CD4-positive, alpha-beta T cell treated with Interferon gamma for 1 hour (primary cell): Measurements from ENCODE around the gene NOBOX.
"Not testable (repeated sequence)": the region's sequence is repeated elsewhere in the genome, so short reads cannot be mapped to it uniquely, and the experiment has no call there.

ENCODE experiments used
- DNase-seq: peaks from one replicate; pipeline ENCODE4 v3.0.0-alpha.2; 2020

Gene NOBOX

DNA sequence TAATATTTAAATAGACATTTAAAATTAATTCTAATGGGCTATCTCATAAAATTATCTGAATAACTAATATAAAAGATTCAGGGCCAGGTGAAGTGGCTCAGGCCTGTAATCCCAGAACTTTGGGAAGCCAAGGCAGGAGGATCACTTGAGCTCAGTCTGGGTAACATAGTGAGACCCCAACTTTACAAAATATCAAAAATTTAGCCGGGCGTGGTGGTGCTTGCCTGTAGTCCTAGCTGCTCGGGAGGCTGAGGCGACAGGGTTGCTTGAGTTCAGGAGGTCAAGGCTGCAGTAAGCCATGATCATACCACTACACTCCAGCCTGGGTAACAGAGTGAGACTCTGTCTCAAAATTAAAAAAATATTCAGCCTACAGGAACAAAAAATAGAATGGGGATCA, 12.5 kb downstream of the NOBOX start:
- DNase-seq, result no peak

DNA sequence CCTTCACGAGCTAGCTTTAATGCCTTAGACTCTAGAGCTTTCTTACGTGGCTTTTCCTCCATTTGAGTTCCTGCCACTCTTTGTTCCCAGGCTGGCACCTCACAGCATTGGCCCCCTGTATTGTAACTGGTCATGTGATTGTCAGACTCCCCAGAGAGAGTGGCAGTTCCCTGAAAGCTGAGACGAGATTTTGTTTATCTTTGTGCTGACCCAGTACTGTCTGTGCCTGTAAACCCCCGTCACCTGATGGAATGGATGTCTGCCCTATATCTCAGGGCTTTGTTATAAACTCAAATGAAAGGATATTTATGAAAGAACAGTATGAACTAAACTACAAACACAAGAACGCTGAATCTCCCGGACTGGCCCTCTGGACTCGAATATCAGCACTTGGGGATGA, 13.0 kb downstream of the NOBOX start:
- DNase-seq, result no peak

DNA sequence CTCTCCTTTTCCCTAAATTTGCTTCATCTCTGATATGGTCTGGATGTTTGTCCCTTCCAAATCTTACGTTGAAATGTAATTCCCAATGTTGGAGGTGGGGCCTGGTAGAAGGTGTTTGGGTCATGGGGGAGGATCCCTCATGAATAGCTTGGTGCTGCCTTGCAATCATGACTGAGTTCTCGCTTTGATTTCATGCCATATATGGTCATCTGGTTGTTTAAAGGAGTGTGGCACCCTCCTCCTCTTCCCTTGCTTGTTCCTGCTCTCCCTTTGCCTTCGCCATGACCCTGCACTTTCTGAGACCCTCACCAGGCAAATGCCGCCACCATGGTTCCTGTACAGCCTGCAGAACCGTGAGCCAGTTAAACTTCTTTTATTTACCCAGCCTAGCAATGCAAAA, 14.5 kb downstream of the NOBOX start:
- no peak for DNase-seq

DNA sequence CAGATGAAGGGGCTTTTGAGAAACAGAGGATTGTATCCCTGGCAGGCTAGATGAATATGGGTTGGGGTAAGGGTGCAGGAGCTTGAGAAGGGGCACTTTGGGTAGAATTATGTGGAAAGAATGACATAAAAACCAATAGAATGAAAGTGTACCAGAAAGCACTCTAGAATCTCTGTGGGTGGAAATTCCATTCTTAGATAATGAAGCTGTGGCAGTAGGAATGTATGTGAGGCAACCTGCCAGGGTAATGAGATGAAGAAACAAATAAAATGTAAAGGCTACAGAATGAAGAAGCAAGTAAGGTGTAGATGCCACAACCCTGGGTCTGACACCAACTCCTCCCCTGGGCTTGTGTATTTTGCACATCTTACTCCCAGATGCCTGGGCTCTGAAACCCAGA, 16.8 kb downstream of the NOBOX start:
- no peak for DNase-seq

DNA sequence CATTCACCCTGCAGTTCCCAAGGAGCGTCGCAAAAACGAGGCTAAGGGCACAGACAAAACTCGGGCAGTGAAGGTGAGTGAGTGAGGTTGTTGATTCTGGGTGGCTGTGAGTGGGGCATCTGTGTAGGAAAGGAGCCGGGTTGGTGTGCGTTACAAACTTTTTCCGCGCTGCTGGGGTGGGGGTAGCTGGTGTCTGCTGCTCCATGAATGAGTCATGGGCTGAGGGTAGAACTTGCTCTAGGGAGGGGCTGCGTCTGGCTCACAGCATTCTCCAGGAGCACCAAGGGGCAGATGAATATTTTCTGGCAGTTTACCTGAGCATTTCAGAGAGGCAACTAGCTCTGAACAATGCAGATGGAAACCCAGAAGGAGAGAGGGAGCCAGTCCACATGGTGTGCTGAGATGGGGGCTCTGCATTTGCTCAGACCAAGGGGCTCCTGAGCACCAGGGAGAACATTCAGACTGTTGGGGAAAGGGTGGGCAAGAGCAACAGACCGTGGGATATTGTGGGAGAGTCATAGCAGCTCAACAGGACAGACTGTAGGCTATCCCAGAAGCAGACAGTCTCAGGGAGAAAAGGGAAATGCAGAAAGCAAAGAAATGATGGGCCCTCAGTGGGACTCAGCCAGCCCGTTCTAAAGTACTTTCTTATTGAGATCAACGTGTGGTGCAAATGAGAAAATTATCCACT, 18.8 kb downstream of the NOBOX start:
- no peak for DNase-seq

DNA sequence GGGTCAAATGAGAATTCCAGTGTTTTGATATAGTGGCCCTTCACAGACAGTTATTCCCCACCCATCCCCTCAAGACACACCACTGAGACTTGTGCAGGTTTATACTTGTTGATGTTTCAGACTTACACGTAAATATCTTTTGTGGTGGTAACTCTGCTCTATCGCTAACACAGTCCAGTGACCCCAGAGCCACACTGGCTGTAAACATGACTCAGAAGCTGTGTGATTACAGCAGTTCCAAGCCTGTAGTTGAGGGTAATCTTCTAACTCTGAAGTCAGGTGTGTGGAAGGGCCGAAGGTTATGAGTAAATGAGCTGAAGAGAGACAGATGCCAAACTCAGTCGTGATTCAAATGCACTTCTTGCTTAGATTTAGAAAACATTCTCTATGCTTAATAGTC, 19.4 kb downstream of the NOBOX start:
- no peak for DNase-seq

DNA sequence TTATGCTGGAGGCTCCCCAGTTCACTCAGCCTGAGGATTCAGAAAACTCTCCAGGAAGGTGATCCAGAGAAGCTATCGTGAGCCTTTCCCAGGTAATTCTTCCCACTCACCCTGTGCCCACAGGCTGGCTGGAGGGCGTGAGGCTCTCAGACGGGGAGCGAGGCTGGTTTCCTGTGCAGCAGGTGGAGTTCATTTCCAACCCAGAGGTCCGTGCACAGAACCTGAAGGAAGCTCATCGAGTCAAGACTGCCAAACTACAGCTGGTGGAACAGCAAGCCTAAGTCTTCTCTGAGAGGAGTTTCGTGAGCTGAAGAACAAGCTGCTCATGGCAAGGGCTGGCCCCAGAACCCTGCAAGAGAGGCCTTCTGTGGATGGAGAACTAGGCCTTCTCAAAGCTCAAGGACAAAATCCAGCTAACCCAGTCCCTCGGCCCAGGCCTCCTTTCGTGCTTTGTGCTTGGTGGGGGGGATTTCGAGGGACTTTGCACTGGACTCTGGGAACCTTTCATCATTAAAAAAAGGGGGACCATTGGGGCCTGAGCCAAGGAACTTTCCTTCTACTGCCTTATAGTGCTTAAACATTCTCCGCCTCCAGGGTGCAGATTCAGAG, 23.6 kb downstream of the NOBOX start:
- no peak for DNase-seq

DNA sequence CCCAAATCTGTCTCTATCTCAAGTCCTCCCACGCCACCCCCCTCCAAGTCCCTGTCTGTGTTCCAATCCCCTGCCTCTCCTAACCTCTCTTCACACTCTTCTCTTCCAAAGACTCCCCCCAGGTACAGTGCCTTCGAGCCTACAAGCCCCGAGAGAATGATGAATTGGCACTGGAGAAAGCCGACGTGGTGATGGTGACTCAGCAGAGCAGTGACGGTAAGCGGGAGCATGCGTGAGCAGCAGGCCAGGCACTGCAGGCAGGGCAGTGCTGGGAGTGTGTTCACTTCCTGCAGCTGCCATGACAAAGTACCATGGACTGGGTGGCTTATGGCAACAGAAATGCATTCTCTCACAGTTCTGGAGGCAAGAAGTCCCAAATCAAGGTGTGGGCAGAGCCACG, 24.8 kb downstream of the NOBOX start:
- no peak for DNase-seq

DNA sequence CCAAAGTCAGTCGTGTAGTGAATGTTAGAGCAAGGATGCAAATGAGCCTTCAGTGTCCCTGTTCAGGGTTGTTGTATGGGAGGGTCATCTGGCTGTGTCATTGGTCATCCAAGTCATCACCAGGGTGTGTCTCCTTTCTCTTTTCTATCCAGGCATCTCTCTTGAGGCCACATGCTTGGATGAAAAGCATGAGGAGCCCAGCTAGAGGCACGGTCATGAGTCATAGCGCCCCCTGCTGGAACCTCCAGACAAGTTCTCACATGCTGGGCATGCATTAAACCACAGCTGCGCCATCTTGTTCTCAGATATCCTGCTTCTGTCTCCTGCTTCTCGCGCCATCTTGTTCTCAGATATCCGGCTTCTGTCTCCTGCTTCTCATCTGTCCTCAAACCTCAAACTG, 34.3 kb downstream of the NOBOX start:
- not testable (repeated sequence) for DNase-seq

DNA sequence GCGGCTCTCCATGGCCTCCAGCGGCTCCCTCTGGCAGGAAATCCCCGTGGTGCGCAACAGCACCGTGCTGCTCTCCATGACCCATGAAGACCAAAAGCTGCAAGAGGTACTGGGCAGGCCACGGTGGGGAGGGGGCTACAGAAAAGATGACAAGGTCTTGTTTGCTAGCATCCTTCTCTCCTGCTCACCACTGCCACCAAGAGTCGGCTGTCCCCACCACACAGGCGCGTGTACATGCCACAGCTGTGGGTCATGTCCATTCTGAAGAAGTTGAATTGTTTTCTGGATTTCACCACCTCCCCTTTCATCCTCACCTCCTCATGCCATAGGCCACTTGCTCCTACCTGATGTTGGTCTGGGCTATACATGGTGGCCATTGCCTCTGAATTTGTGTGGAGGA, 36.2 kb downstream of the NOBOX start:
- DNase-seq, result not testable (repeated sequence)

DNA sequence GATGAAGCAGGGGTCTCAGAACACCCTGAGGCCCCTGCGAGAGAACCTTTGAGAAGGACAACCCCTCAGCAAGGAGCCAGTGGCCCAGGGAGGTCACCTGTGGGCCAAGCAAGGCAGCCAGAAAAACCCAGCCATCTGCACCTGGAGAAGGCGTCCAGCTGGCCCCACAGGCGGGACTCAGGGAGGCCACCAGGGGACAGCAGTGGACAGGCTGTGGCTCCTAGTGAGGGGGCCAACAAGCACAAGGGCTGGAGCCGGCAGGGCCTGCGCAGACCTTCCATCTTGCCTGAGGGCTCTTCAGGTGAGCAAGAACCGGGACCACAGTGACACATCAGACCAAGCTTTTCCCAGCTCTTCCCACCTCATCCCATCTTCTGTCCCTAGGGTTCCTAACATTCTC, 38.0 kb downstream of the NOBOX start:
- DNase-seq, result not testable (repeated sequence)

DNA sequence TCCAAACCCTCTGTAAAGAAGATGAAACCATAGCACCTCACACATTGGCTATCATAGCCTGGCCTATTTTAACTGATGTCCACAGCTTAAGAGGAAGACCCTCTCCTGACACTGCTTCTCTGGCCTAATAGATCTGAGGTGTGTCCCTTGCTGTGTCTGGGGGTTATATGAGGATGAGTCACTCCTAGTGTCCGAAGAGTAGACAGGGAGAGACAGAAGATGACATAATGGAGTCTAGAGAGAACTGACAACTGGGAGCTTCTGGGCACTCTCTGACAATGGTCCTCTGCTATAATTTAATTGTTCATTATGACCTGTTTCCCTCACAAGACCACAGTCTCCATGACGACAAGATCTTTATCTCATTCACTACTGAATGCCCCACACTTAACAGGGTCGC, 41.4 kb downstream of the NOBOX start:
- not testable (repeated sequence) for DNase-seq

DNA sequence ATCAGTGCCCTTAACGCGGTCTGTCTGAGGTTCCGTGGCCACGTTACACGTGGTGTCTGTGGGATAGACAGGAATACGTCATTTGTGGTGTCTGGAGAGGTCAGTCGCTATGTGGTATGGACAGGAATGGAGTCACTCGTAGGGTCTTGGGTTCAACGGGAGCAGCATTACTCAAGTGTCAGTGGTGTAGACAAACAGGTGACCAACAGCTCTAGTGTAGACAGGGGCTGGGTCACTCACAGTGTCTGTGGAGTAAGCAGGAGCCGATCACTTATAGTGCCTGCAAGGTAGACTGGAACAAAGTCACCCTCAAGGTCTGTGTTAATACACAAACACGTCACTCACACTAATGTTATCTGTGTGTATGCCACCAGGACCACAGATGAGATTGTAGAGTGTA, 46.6 kb downstream of the NOBOX start:
- DNase-seq, result not testable (repeated sequence)

DNA sequence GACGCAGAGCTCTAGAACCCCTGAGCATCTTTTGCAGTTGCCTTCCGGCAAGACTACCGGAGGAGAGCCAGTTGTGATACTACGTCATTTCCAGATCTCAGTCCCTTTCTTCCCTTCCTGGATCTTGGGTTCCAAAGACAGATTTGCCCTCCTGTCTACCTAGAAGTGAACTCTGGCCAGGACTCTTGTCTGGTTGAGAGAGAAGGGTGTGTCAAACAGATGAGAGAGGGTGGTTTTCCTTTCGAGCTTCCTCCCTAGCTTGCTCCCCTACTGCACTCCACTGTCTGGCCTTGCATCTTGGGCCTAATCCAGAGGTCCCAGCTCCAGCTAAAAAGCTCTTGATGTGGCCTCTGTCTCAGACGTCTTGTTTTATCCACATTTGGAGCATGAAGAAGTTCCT, 47.3 kb downstream of the NOBOX start:
- DNase-seq, result not testable (repeated sequence)

DNA sequence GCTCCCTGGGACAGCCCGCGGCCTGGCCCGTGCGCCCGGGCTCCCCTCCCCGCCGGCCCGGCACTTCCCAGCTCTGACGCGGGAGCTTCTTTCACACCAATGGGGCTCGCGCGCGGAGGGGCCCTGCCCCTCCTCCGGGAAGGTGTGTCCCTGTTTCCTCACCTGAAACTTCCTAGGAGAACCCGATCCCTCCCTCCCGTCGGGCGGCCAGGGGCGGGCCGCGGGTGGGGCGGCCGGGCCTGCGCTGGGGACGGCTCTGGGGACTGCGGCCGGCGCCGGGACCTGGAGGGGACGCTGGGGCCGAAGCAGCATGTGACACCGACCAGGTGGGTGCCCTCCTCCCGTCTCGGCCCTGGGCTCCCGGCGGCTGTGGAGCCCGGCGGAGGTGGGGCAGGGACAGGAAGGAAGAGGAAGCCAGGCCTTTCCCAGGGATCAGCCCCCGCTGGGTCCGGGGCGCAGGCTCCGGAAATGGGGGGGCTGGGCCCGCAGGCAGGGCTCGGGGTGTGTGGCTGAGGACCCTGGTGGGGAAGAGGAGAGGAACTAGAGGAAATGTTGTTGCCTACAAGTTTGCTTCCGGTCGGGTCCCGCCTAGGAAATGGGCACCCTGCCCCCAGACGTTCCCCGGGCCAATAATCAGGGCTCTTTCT, 48.2 kb downstream of the NOBOX start, which contains the start of gene ARHGEF5:
Gene ARHGEF5, plus strand, starts transcription at position 227 of the 647 bp plus-strand sequence. CDS start 7,268 bp downstream, outside the sequence.
- DNase-seq, result not testable (repeated sequence)

DNA sequence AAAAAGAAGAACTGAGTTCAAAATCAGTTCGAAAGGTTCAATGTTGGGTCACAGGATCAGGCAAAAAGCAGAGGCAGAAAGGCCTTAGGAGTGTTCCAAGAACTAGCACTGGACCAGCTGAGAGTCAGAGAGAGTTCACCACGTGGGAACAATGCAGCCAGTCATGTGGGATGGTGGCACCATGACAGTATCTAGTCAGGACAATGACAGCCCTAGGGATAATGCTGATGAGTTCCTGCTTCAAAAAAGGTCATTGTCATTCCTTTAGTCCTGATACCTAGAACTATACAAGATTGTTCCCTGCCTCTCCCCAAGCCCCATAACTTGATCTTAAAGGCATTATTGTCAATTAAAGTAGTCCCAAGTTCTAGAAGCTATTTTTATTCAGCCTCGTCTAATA, 51.8 kb downstream of the NOBOX start:
- not testable (repeated sequence) for DNase-seq

DNA sequence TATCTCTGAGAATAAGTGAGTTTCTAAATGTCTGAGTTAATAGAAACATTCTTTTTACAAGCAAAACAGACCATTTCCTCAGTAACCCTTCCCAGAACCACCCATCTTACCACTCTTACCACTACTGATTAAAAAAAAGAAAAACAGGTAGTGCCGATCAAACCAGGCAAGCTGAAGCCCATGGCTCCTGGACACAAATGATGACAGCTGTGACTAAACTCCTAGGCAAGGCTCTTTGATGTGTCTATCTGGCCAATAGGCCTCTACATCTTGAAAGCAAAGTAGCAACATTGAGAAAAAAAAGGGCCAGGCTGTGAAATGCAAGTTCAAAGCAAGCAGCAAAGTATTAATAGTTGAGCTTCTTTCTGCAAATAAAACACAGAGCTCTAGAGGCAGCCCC, 54.9 kb downstream of the NOBOX start:
- not testable (repeated sequence) for DNase-seq
